Measurements from ENCODE around the gene KAT8. TPM values are rescaled to one million over a fixed set of nuclear protein-coding genes. Genes with fewer than 3 reads are reported as not detected.
"Not testable (repeated sequence)": the region's sequence is repeated elsewhere in the genome, so short reads cannot be mapped to it uniquely, and the experiment has no call there.

Gene KAT8
- total and polyA plus RNA-seq, 2 of the 4 experiments (the other 2 are of a cell fraction), result 19.4 to 27.4 TPM

- CTCF ChIA-PET, result interaction anchor here (2.0 kb wide), 1 partner anchor 9 kb away, joined by 7 read pairs; no protein-coding TSS in a partner anchor
- H3K4me1 ChIP-seq (ENCODE audit: control insufficient read depth, insufficient read depth, low read length); H3K9ac ChIP-seq (ENCODE audit: low read depth, low read length); H2AK5ac ChIP-seq (ENCODE audit: low read depth, low read length); H4K8ac ChIP-seq (ENCODE audit: low read depth in 2 of 2, low read length in 2 of 2); H2AFZ ChIP-seq (replicated peaks; ENCODE audit: low read length, poor library complexity); H3K79me1 ChIP-seq (ENCODE audit: low read depth in 1 of 2, low read length in 2 of 2); intact Hi-C loops (cut with micrococcal nuclease); H3K23ac ChIP-seq (ENCODE audit: low read depth, low read length); dilution Hi-C loops (cut with HindIII; ENCODE audit: low sequenced_read_pairs, unreplicated experiment); H3K4me3 ChIP-seq (ENCODE audit: insufficient read depth, low read depth, low read length); H4K91ac ChIP-seq (ENCODE audit: insufficient read depth, low read depth, low read length); H2BK15ac ChIP-seq (ENCODE audit: low read depth, low read length); H3K4ac ChIP-seq (ENCODE audit: low read depth, low read length); DNase-seq; H3K56ac ChIP-seq (ENCODE audit: extremely low read depth, insufficient read depth, low read length); H4K20me1 ChIP-seq (ENCODE audit: insufficient read depth, low read length); H4K5ac ChIP-seq (ENCODE audit: low read depth, low read length); in situ Hi-C loops (cut with MboI; ENCODE audit: low sequenced_read_pairs); H3K27ac ChIP-seq (ENCODE audit: insufficient read depth, low read length); H2BK20ac ChIP-seq (ENCODE audit: low read depth, low read length); H3K18ac ChIP-seq (ENCODE audit: low read depth, low read length); H3K9me3 ChIP-seq (ENCODE audit: control insufficient read depth, insufficient read depth, low read length); H3K36me3 ChIP-seq (ENCODE audit: control insufficient read depth, insufficient read depth, low read length); H2AK9ac ChIP-seq (replicated peaks; ENCODE audit: low read depth, low read length, poor library complexity); H3K4me2 ChIP-seq (ENCODE audit: low read depth, low read length); H3K9me1 ChIP-seq (ENCODE audit: insufficient read depth, low read length); H2BK120ac ChIP-seq (ENCODE audit: low read depth, low read length); BruUV-seq (replicated peaks); H2BK5ac ChIP-seq (ENCODE audit: low read depth, low read length, poor library complexity, severe bottlenecking); H3K14ac ChIP-seq (replicated peaks; ENCODE audit: low read depth, low read length); ATAC-seq (ENCODE audit: low read depth): not testable (repeated sequence)
- POLR2A ChIA-PET (ENCODE audit: unreplicated experiment), result interaction anchor here (0.5 kb wide), 1 partner anchor 105 kb away, joined by 3 read pairs; no protein-coding TSS in a partner anchor
- WGBS, 2 experiments (ENCODE audit: extremely low coverage in 2 of 2, insufficient read length in 1 of 2), result no CpG with 5 or more reads among the region's 6 CpGs
- peaks cover 37% of the 10 kb centered on the region for H3K27me3 ChIP-seq (ENCODE audit: control insufficient read depth, insufficient read depth, low read length)
These were observed 33.5 kb downstream of the KAT8 start for GRCh38 chr16:31150976-31151375.
